Activated CD8-positive, alpha-beta memory T cell treated with anti-CD3 and anti-CD28 coated beads for 24 hours (primary cell): ENCODE data around the gene FGF12.

ENCODE experiments used
- DNase-seq: peaks from one replicate; pipeline ENCODE4 v3.0.0-alpha.2; 2020

FGF12 gene

GRCh38 chr3:192684151-192684550 is 43.2 kb downstream of the FGF12 start:
- DNase-seq, result no peak

DNA sequence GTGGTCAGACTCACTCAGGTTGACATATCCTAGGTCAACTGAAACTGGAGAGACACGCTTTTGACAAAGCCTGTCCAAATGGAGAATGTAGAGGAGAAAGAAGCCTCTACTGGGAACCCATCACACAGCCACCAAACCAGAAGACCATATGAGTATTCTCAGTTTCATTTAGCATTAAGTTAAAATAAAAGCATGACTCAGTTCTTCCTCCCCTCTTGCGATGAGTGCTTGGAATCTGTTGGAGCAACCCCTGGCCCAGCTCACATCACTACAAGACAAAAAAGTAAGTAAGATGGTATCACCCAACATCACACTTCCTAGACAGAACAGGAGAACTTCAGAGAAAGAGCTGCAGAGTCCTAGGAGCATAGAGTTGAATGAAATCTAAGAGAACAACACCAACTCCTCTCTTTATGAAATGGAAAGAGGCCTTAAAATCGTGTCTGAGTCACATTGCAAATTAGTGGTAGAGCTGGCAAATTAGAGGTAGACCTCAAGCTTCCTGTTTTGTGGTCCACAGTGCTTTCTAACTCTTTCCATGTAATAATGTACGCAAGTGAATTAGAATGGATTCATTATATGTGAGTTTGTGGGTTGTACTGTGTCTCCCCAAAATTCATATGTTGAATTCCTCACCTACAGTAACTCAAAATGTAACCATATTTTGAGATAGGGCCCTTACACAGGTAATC is 51.2 kb downstream of the FGF12 start:
- no peak for DNase-seq

DNA sequence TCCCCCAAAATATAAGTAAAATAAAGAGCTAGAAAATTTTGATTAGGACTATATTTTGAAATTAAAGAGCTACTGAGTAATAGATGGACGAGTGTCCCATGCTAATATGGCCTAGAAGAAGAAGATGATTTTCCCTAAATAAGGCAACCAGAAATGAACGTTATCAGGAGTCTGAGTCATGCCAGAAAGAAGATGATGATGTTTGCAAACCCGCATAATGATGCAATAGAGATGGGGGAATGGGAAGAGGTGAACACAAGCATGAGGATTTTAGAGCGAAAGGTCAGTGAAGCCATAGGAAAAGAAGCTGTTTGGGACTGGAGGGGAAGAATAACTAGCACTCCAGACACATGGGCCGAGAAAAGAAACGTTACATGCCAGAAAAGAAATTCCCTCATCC is 71.7 kb downstream of the FGF12 start:
- DNase-seq, result no peak

DNA sequence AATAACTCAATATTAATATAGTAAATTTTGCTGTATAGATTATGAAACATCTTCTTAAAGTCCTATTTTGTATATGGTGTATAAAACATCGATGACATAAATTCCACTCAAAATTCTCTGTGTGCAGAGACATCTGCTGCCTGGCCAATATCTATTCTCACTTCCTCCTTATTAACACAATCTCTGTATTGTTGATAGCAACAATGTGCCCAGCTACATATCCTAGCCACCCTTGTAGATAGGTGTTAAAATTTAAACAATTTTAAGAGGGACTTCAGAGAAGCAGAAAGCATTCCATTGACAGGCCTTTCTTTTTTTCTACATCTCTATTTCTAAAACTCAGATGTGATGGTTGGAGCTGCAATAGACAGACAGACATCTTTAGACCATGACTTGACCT is 72.3 kb downstream of the FGF12 start:
- DNase-seq, result no peak

- no peak for DNase-seq
These were observed 73.5 kb downstream of the FGF12 start for GRCh38 chr3:192653862-192654261.

GRCh38 chr3:192652727-192653126 is 74.6 kb downstream of the FGF12 start:
- DNase-seq, result no peak

DNA sequence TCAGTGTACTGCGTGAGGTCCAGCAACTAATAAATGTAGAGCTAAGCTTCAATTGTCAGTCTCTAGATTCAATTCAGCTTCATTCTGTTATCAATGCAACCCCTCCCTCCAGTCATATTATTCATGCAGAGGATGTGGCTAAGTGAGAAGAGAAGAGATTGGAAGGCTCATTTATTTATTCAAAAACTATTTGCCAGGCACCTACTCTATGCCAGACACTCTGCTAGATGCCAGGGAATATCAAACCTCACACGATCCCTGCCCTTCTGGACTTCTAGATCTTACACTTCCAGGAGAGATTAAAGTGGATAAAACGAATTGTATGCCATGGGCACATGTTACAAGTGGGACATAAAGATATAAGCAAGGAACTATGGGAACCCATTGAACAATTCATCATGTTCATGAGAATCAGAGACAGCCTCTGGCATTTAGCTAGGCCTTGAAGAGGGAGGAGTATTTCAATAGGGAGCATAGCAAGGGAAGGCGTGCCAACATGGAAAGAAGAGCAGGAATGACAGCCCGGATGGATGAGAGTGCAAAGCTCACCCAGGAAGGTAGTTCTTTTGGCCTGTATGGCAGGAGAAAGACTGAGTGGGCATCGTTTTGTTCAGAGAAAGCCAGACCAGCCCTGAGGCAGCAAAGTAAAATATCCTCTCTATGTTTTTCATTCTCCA is 75.4 kb downstream of the FGF12 start:
- DNase-seq, result no peak

DNA sequence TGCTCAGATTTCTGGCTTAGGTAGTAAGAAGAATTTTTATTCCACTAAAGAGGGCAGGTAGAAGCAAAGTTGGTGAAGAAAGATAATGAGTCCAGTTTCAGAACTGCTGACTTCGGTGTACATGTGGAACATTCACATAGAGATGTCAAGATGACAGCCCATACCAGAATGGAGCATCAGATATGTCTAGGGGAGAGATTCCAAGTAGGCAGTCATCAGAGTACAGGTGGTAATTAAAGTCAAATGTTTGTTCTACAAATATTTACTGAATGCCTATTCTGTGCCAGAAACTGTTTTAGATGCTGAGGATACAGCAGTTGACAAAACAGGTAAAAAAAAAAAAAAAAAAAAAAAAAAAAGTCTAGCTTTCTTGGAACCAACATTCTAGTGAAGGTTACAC is 81.9 kb downstream of the FGF12 start:
- no peak for DNase-seq

- DNase-seq, result no peak
These were observed 84.7 kb downstream of the FGF12 start for GRCh38 chr3:192642651-192643050.

- no peak for DNase-seq
These were observed 85.4 kb downstream of the FGF12 start for GRCh38 chr3:192641919-192642318.

DNA sequence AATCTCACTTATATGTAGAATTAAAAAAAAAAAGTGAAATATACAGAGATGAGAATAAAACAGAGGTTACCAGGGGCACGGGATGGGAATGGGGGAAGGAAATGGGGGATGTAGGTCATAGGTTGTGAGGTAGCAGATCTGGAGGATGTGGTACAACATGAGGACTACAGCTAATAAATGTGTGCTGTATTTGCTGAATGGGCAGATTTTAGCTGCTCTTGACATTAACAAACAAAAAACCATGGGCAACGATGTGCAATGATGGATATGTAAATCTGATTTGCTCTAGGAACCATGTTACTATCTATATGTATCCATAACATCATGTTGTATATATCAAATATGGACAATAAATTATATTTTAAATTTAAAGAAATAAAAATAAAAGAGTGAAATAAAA is 87.4 kb downstream of the FGF12 start:
- no peak for DNase-seq

DNA sequence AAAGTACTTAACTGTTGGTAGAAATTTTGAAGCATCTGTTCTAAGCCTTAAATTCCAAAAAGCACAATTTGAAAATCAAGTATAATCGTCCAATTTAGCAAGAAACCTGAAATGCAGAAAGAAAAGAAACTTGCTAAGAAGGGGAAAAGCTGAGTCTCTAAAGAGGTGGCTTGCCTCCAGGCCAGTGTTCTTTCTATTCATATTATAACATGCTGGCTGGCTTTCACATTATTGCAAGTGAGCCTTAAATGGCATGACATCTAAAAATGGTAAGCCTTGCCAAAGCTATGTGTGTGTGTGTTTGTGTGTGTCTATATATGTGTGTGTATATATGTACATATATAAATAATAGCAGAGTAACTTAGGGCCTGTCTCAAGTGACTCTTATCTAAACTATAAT is 89.5 kb downstream of the FGF12 start:
- DNase-seq, result no peak

DNA sequence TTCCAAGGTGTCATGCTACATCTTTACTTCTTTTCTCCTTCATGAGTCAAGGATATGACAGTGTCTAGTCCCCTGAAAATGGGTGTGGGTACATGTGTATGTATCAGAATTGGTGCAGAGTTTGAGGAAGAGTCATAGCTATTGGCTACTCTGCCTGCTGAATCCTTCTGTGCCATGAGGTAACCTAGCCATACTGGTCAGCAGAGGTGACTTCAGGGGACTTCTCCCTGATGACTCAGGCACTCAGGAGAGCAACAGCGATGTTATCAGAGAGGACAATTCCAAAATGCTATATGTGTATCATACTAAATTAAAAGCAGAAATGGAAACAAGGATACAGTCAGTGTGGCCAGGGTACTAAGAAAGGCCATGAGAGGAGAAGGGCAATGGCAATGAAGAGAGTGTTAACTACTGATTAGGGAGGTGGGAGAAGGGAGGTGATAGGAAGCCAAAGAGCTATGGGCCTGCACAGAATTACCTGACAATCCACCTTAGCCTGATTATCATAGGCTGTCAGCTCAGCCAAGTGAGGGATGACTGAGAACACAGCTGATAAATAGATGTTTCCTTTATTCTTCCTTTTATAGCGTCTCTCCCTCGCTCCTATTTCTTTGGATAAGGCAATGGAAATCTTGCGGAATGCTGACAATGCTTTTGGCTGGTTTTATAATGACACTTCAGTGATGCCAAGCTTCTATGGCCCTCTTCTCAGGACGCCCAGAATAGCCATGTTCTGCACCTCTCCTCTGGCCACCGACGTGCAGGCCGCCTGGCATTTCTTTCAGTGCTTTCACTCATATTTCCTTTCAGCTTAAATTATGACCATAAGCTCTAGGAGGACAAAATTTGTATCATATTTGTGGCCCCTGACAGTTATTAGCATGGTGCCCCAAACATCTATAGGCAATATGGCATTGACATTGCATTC is 90.6 kb downstream of the FGF12 start:
- no peak for DNase-seq

GRCh38 chr3:192629429-192629828 is 97.9 kb downstream of the FGF12 start:
- DNase-seq, result no peak

DNA sequence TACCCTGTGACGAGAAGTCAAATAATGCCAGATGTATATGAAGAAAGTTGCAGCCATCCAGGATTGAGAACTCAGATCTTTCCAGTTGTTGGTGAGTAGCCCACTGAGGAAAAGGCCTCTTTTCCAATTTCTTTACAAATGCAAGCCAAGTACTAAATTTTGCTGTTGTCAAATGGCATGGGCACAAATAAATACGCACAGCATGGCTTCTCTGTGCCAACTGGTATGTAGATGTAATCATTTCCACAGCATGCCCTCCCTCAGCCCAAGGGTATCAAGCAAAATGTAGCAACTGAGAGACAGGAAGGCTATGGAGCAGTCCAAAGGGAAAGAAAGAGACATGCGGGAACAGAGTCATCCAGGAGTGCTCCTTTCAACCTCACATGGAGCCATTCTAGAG is 105.4 kb downstream of the FGF12 start:
- no peak for DNase-seq

- DNase-seq, result no peak
These were observed 107.1 kb downstream of the FGF12 start for GRCh38 chr3:192620275-192620674.

DNA sequence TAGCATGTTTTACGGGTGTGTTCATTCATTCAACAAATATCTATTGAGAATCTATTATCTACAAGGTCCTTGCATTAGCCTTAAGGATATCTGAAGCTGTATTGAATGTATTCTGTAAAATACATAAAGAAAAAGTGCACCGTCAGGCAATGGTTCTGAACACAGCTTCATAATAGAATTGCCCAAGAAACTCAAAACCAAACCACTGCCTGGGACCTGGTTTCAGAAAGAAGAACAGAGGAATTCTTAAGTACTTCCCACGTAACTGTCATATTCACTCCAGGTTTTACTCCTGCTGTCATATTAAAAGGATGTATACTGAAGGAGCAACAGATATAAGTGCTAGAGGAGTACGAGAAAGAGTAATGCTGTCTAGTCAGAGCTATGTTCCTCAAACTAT is 115.9 kb downstream of the FGF12 start:
- no peak for DNase-seq

- DNase-seq, result no peak
These were observed 118.4 kb downstream of the FGF12 start for GRCh38 chr3:192608726-192609600.

DNA sequence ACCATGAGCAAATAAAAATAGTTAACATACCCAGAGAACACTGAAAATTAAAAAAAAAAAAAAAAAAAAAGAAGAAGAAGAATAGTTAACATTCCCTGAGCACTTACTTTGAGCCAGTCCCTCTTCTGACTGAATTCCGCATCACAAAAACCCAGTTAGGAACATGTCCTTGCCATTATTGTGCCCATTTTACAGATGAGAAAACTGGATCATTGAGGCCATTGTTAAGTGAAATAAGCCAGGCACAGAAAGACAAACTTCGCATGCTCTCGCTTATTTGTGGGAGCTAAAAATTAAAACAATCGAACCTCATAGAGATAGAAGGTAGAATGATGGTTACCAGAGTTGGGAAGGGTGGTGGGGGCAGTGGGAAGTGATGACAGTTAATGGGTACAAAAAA is 119.5 kb downstream of the FGF12 start:
- no peak for DNase-seq

GRCh38 chr3:192597913-192598312 is 129.4 kb downstream of the FGF12 start:
- no peak for DNase-seq

- no peak for DNase-seq
These were observed 129.8 kb downstream of the FGF12 start for GRCh38 chr3:192597506-192597905.

- DNase-seq, result no peak
These were observed 148.6 kb downstream of the FGF12 start for GRCh38 chr3:192578729-192579128.

DNA sequence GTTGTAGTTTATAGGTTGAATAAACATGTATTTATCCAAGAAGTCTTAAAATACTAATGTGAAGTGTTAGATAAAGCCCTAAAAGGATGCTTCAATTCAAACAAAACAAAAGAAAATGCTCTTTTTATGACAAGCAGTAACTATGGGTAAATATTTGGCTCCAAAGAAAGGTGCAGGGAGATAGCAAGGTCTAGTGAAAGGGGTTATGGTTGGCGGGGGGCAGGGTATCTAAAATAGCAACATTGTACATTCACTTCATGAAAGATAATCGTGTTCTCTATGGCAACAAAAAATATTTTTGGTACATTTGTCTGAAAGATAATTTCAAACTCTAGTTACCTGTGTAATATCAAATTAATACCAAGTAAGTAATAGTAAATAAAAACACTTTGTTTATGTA is 149.5 kb downstream of the FGF12 start:
- no peak for DNase-seq
